HL-60 (cell line): ENCODE data around the gene RTTN.
"Not testable (repeated sequence)": the region's sequence is repeated elsewhere in the genome, so short reads cannot be mapped to it uniquely, and the experiment has no call there.

Source experiments
- DNase-seq, 2 experiments: peaks; one replicate each; pipeline ENCODE4 v3.0.0-alpha.2; 2010 to 2020; ENCODE audit warnings: low read depth in 1 of 2, low spot score in 1 of 2
- H3K27ac ChIP-seq: fragments of 250-450 bp; sonication (Bioruptor Pico); replicated peaks from 2 replicates; pipeline ENCODE4 v1.5.1; 2020; ENCODE audit warnings: mild to moderate bottlenecking, moderate library complexity
- H3K27me3 ChIP-seq: fragments of 250-450 bp; sonication (Bioruptor Pico); 2 replicates; pipeline ENCODE4 v1.5.1; 2021; ENCODE audit warnings: mild to moderate bottlenecking, moderate library complexity; ENCODE audit not compliant: insufficient read depth, poor library complexity, severe bottlenecking
- H3K4me3 ChIP-seq: replicated peaks from 2 replicates; pipeline ENCODE4 v1.5.1; 2011; ENCODE audit warnings: mild to moderate bottlenecking, control low read depth, low read length; ENCODE audit not compliant: insufficient read depth
- GABPA ChIP-seq: IDR thresholded peaks from 2 replicates; pipeline ENCODE4 v1.6.1; 2012; ENCODE audit warnings: low read depth
- POLR2AphosphoS5 ChIP-seq: IDR thresholded peaks from 2 replicates; pipeline ENCODE4 v1.6.1; 2012; ENCODE audit warnings: low read depth
- SPI1 ChIP-seq: IDR thresholded peaks from 2 replicates; pipeline ENCODE4 v1.6.1; 2012; ENCODE audit warnings: low read depth, mild to moderate bottlenecking, borderline replicate concordance
- TF ChIP-seq, protein P1 (sequence below): IDR thresholded peaks from one replicate; pipeline ENCODE4 v1.5.1; 2011; ENCODE audit warnings: low read length, control low read depth, inconsistent platforms; ENCODE audit not compliant: insufficient read depth
- TF ChIP-seq, protein P2 (sequence below): IDR thresholded peaks from 2 replicates; pipeline ENCODE4 v1.6.1; 2012; ENCODE audit warnings: low read depth; ENCODE audit not compliant: insufficient replicate concordance

The RTTN gene

DNA sequence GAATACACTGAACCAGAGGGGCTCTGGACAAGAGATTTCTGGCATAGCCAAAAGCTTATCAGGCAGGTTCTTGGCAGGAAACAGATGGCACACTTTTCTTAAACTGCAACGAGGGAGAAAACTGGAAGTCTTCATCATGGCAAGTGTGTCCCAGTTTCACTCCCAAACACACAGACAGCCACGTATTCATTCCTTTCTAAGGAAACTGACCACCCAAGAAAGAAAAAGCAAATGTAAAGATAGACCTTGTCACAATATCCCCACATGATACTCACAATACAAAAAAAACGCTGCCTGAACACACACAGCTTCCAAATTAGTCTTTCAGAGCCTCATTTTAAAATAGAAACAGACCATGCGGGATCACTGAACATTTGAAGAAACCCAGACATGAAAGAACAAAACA, 40.6 kb upstream of the RTTN start:
- TF ChIP-seq SPI1 (no peak), GABPA (no peak), POLR2AphosphoS5 (no peak)
- TF ChIP-seq, protein P1, sequence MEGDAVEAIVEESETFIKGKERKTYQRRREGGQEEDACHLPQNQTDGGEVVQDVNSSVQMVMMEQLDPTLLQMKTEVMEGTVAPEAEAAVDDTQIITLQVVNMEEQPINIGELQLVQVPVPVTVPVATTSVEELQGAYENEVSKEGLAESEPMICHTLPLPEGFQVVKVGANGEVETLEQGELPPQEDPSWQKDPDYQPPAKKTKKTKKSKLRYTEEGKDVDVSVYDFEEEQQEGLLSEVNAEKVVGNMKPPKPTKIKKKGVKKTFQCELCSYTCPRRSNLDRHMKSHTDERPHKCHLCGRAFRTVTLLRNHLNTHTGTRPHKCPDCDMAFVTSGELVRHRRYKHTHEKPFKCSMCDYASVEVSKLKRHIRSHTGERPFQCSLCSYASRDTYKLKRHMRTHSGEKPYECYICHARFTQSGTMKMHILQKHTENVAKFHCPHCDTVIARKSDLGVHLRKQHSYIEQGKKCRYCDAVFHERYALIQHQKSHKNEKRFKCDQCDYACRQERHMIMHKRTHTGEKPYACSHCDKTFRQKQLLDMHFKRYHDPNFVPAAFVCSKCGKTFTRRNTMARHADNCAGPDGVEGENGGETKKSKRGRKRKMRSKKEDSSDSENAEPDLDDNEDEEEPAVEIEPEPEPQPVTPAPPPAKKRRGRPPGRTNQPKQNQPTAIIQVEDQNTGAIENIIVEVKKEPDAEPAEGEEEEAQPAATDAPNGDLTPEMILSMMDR: no peak
- TF ChIP-seq, protein P2, sequence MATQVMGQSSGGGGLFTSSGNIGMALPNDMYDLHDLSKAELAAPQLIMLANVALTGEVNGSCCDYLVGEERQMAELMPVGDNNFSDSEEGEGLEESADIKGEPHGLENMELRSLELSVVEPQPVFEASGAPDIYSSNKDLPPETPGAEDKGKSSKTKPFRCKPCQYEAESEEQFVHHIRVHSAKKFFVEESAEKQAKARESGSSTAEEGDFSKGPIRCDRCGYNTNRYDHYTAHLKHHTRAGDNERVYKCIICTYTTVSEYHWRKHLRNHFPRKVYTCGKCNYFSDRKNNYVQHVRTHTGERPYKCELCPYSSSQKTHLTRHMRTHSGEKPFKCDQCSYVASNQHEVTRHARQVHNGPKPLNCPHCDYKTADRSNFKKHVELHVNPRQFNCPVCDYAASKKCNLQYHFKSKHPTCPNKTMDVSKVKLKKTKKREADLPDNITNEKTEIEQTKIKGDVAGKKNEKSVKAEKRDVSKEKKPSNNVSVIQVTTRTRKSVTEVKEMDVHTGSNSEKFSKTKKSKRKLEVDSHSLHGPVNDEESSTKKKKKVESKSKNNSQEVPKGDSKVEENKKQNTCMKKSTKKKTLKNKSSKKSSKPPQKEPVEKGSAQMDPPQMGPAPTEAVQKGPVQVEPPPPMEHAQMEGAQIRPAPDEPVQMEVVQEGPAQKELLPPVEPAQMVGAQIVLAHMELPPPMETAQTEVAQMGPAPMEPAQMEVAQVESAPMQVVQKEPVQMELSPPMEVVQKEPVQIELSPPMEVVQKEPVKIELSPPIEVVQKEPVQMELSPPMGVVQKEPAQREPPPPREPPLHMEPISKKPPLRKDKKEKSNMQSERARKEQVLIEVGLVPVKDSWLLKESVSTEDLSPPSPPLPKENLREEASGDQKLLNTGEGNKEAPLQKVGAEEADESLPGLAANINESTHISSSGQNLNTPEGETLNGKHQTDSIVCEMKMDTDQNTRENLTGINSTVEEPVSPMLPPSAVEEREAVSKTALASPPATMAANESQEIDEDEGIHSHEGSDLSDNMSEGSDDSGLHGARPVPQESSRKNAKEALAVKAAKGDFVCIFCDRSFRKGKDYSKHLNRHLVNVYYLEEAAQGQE: no peak
- Histone ChIP-seq H3K4me3 (no peak overlapping the region), H3K27me3 (no peaks in the 10 kb centered on the region), H3K27ac (no peak overlapping the region)
- DNase-seq: no peak

DNA sequence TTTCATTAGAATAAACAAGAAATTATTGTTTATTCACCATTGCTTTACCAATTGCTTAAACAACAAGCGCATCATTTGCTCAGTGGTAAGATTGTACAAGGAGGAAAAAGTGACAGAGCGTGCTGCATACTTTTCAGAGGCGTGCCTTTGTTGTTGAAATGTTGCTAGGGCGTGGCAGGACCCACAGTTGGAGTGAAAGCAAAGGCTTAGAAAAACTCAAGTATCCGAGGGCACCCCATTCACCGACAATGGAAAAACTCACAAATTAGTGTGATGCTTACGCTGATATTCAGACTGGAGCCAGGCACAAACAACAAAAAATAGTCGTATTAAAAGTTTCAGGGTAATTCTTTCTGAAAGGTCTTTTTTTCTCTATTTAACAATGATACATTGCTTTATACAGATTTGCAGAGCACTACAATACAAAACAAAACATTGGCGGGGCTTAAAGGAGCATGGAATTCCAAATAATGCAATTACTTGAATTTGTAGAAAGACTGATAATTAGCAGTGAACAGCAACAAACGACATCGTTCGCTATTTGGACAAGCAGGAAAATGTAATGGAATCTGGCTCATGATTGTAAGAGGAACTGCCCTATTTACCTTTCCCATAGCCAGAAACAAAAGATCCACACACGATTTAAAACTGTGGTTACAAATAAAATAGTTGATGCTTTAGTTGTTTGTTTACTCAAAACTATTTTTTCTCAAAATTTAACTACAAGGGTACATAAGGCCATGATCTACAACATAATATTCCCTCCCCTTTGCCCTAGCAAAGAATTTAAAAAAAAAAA, 37.8 kb upstream of the RTTN start:
- no peak for DNase-seq
- Histone ChIP-seq H3K27me3 (no peaks in the 10 kb centered on the region), H3K4me3 (no peak overlapping the region), H3K27ac (no peak overlapping the region)
- no peak for TF ChIP-seq POLR2AphosphoS5
- TF ChIP-seq, protein P1: no peak
- no peak for TF ChIP-seq SPI1
- no peak for TF ChIP-seq GABPA
- TF ChIP-seq, protein P2: no peak

DNA sequence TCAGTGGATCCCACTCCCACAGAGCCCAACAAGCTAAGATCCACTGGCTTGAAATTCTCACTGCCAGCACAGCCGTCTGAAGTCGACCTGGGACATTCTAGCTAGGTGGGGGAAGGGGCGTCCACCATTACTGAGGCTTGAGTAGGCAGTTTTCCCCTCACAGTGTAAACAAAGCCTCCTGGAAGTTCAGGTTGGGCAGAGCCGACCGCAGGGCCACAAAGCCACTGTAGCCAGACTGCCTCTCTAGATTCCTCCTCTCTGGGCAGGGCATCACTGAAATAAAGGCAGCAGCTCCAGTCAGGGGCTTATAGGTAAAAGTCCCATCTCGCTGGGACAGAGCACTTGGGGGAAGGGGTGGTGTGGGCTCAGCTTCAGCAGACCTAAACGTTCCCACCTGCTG, 31.4 kb upstream of the RTTN start:
- H3K4me3 ChIP-seq, H3K27ac ChIP-seq, H3K27me3 ChIP-seq, DNase-seq: not testable (repeated sequence)

DNA sequence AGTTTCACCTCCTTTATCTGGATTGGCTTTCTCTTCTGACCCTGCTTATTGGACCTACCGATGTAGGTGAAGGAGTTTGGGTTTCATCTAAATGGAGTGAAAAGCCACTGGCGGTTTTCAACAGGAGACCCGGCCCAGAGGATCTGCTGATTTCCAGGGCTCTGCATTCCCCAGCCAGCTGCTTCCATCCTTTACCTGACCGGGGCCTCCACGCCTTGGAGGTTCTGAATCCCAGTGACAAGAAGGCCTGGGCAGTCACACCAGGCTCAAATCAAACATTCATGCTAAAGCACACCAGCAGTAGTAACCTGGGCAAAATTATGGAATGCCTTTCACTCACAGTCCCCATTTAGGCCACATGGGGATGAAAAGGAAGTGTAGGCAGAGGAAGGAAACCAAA, 30.0 kb upstream of the RTTN start:
- peaks cover 2% of the 10 kb centered on the region for H3K27me3 ChIP-seq
- DNase-seq: no peak
- no peak overlapping the region for H3K4me3 ChIP-seq
- TF ChIP-seq, protein P1: no peak
- TF ChIP-seq, protein P2: no peak
- TF ChIP-seq SPI1 (no peak), POLR2AphosphoS5 (no peak), GABPA (no peak)
- H3K27ac ChIP-seq: no peak overlapping the region
